GM20000 (cell line): ENCODE measurements around the gene RPS6KA2.

Experiments
- DNase-seq: peaks from one replicate; pipeline ENCODE4 v3.0.0; 2012; ENCODE audit warnings: low spot score
- CTCF ChIP-seq: IDR thresholded peaks from 2 replicates; pipeline ENCODE4 v1.5.1; 2012; ENCODE audit warnings: mild to moderate bottlenecking, control low read depth; ENCODE audit errors: extremely low read depth, missing control alignments

RPS6KA2 gene

GRCh38 chr6:166627033-166627874, at the start of gene RPS6KA2:
Gene RPS6KA2, minus strand, starts transcription at chr6:166627251. Its CDS starts 232 bp downstream, at chr6:166627019.
- DNase-seq: peak; percentile 99
- TF ChIP-seq CTCF: no peak

GRCh38 chr6:166676270-166676860, 49.3 kb upstream of the RPS6KA2 start:
- no peak for DNase-seq
- no peak for TF ChIP-seq CTCF

- no peak for DNase-seq
- TF ChIP-seq CTCF: no peak
Observed at GRCh38 chr6:166675736-166676135, 48.7 kb upstream of the RPS6KA2 start.

- no peak for DNase-seq
- no peak for TF ChIP-seq CTCF
Observed at GRCh38 chr6:166673309-166673708, 46.3 kb upstream of the RPS6KA2 start.

- TF ChIP-seq CTCF: no peak
- DNase-seq: no peak
Observed at GRCh38 chr6:166672624-166673206, 45.7 kb upstream of the RPS6KA2 start.

- no peak for TF ChIP-seq CTCF
Observed at GRCh38 chr6:166672146-166672545, 45.1 kb upstream of the RPS6KA2 start.

More at GRCh38 chr6:166672146-166672545, 45.1 kb upstream of the RPS6KA2 start:
- DNase-seq: no peak
